K562 (cell line): ENCODE results near the gene FBN1. TPM values are rescaled to one million over a fixed set of nuclear protein-coding genes. Genes with fewer than 3 reads are reported as not detected.

ENCODE experiments used
- ATAC-seq: fragments of 200-7000 bp; cut with Tn5 transposase; 3 replicates; pipeline ENCODE4 v1.9.1; 2020; ENCODE audit warnings: moderate library complexity
- BruUV-seq: library from RNA; stranded (reverse); fragments of 400-500 nt; replicated peaks from 2 replicates; lab custom pipeline; 2021; lab: Mats Ljungman, UMichigan
- CTCF ChIA-PET: fragments of 300-600 bp; formaldehyde crosslinking; extraction: SDS; loops from one replicate; lab custom pipeline; 2021; ENCODE audit warnings: low intra/inter-chr PET ratio; lab: Yijun Ruan, JAX
- POLR2A ChIA-PET: fragments of 300-600, 350-650 bp; sonication (Branson Sonifier 250); formaldehyde crosslinking; extraction: SDS; loops from one replicate; lab custom pipeline; 2021; ENCODE audit warnings: antibody characterized with exemption, inconsistent platforms; lab: Yijun Ruan, JAX
- DNase-seq, 4 experiments: peaks; one replicate each; pipeline versions ENCODE4 v3.0.0 to v3.0.0-alpha.2; 2011 to 2018; ENCODE audit warnings: low spot score in 3 of 4, mixed read lengths in 3 of 4; ENCODE audit errors: extremely low read depth in 1 of 4
- FAIRE-seq: peaks from 2 replicates; lab custom pipeline; 2011; peaks lifted over from hg19 to GRCh38; lab: Jason Lieb, UNC
- H2AFZ ChIP-seq: 2 replicates; pipeline ENCODE4 v1.6.0; 2011; ENCODE audit warnings: low read depth, low read length, control low read depth, inconsistent platforms
- H3K27ac ChIP-seq: fragments of 200-600 bp; 3 replicates; pipeline ENCODE4 v1.8.0; 2011; ENCODE audit warnings: low read depth, mild to moderate bottlenecking, control low read depth, inconsistent platforms, low read length, moderate library complexity, mixed read lengths; ENCODE audit errors: extremely low read depth
- H3K27me3 ChIP-seq, 2 experiments: fragments of 300-600 bp in 1 of 2; 2 replicates in 1 of 2; 3 replicates in 1 of 2; pipeline versions ENCODE4 v1.6.0 to v1.8.0; 2011; ENCODE audit warnings: inconsistent platforms in 2 of 2, low read length in 2 of 2, mild to moderate bottlenecking in 1 of 2, mixed read lengths in 1 of 2, moderate library complexity in 1 of 2; ENCODE audit not compliant: control insufficient read depth in 2 of 2, insufficient read depth in 2 of 2
- H3K36me3 ChIP-seq: fragments of 300-600 bp; 3 replicates; pipeline ENCODE4 v1.8.0; 2011; ENCODE audit warnings: mild to moderate bottlenecking, low read length, inconsistent platforms; ENCODE audit not compliant: control insufficient read depth, insufficient read depth
- H3K4me1 ChIP-seq, 2 experiments: fragments of 200-600 bp in 1 of 2; replicated peaks in 1 of 2; 2 replicates in 1 of 2; 3 replicates in 1 of 2; pipeline versions ENCODE4 v1.5.1 to v1.8.0; 2011; ENCODE audit warnings: inconsistent platforms in 2 of 2, low read length in 2 of 2, mild to moderate bottlenecking in 1 of 2, mixed read lengths in 1 of 2, moderate library complexity in 1 of 2; ENCODE audit not compliant: control insufficient read depth in 2 of 2, insufficient read depth in 2 of 2
- H3K4me2 ChIP-seq: 2 replicates; pipeline ENCODE4 v1.6.1; 2011; ENCODE audit warnings: low read length, control low read depth, inconsistent platforms, mixed read lengths; ENCODE audit not compliant: insufficient read depth
- H3K4me3 ChIP-seq: fragments of 200-600 bp; sonication (generic), shearing (Covaris generic); 2 replicates; pipeline ENCODE4 v1.5.1; 2016; ENCODE audit warnings: control low read depth, inconsistent platforms
- H3K79me2 ChIP-seq: fragments of 200-600 bp; 3 replicates; pipeline ENCODE4 v1.8.0; 2011; ENCODE audit warnings: low read length, inconsistent platforms; ENCODE audit not compliant: control insufficient read depth, insufficient read depth
- H3K9ac ChIP-seq, 2 experiments: 2 replicates each; pipeline versions ENCODE4 v1.6.0 to v1.6.1; 2011; ENCODE audit warnings: low read depth in 2 of 2, low read length in 2 of 2, control low read depth in 1 of 2, inconsistent platforms in 1 of 2, mild to moderate bottlenecking in 1 of 2, mixed read lengths in 1 of 2; ENCODE audit not compliant: insufficient read depth in 1 of 2
- H3K9me1 ChIP-seq: one replicate; pipeline ENCODE4 v1.6.0; 2011; ENCODE audit warnings: inconsistent platforms, mild to moderate bottlenecking, low read length, moderate library complexity; ENCODE audit not compliant: control insufficient read depth, insufficient read depth
- H3K9me3 ChIP-seq: replicated peaks from 2 replicates; pipeline ENCODE4 v1.5.1; 2011; ENCODE audit warnings: low read depth, low read length, inconsistent platforms; ENCODE audit not compliant: control insufficient read depth, insufficient read depth
- H4K20me1 ChIP-seq: replicated peaks from 2 replicates; pipeline ENCODE4 v1.6.1; 2011; ENCODE audit warnings: low read length, inconsistent platforms, mixed read lengths; ENCODE audit not compliant: control insufficient read depth, insufficient read depth
- BCL6 ChIP-seq: fragments of 250-450 bp; sonication (Bioruptor Pico); IDR thresholded peaks from 2 replicates; pipeline ENCODE4 v1.4.0; 2020
- GTF3C2 ChIP-seq: IDR thresholded peaks from 3 replicates; pipeline ENCODE4 v1.6.1; 2011; ENCODE audit warnings: borderline replicate concordance, mild to moderate bottlenecking, moderate library complexity; ENCODE audit not compliant: insufficient read length; ENCODE audit errors: extremely low read depth
- MEIS2 ChIP-seq: fragments of 450-650 bp; IDR thresholded peaks from 2 replicates; pipeline ENCODE4 v1.6.1; 2014; ENCODE audit warnings: mild to moderate bottlenecking; ENCODE audit not compliant: partially characterized antibody
- TAF15 ChIP-seq: fragments of 200-400 bp; formaldehyde crosslinking; IDR thresholded peaks from 2 replicates; pipeline ENCODE4 v1.6.1; 2017; ENCODE audit warnings: mild to moderate bottlenecking, low read depth, low read length, moderate library complexity
- ZBTB1 ChIP-seq: sonication (generic); formaldehyde crosslinking; IDR thresholded peaks from 2 replicates; pipeline ENCODE4 v1.8.1; 2023; ENCODE audit warnings: missing genetic modification reagents, low read depth, mild to moderate bottlenecking, borderline replicate concordance
- ZC3H11A ChIP-seq: IDR thresholded peaks from 2 replicates; pipeline ENCODE4 v1.6.1; 2012; ENCODE audit warnings: low read depth, low read length, improper control_type of control experiment
- ZNF174 ChIP-seq: fragments of 250-450 bp; sonication (Bioruptor Pico); IDR thresholded peaks from 2 replicates; pipeline ENCODE4 v1.4.0; 2020; ENCODE audit warnings: mild to moderate bottlenecking
- ZNF644 ChIP-seq: fragments of 200-800 bp; sonication (Bioruptor generic); IDR thresholded peaks from 2 replicates; pipeline ENCODE4 v1.6.1; 2016; ENCODE audit warnings: low read depth, missing genetic modification characterization, missing compliant biosample characterization
- WGBS: fragments of 100-300 bp; shearing (Covaris generic); methylation state at CpG from one replicate; pipeline ENCODE4 v1.1.6; 2016; ENCODE audit warnings: low coverage, mixed read lengths; ENCODE audit not compliant: insufficient coverage; ENCODE audit errors: missing lambda C conversion rate; 5-methylcytosine and 5-hydroxymethylcytosine counted together
- in situ Hi-C: fragments of 300-500 bp; cut with MboI; formaldehyde crosslinking; loops from 4 replicates; pipeline ENCODE4 v1.15.0; 2018; ENCODE audit warnings: inconsistent platforms, mixed read lengths
- intact Hi-C: fragments of 100-400 bp; cut with micrococcal nuclease; formaldehyde crosslinking; loops from 2 replicates; pipeline ENCODE4 v1.14.2; 2022
- polyA plus RNA-seq, 8 experiments: library from polyadenylated mRNA; depleted of rRNA in 4 of 8; stranded (reverse) in 5 of 8; unstranded in 3 of 8; fragments of >200 nt; fragmentation: Nextera tagmentation in 2 of 8; fragmentation: Illumina TruSeq in 1 of 8; extraction: Ambion mirVana in 2 of 8; extraction: Trizol in 1 of 8; gene quantifications; 2 replicates each; pipeline versions ENCODE4 v1.2.1 to v1.2.3, GENCODE V29; 2011 to 2014; ENCODE audit warnings: inconsistent platforms in 1 of 8, missing spikeins in 1 of 8
- total RNA-seq, 7 experiments: library from RNA; depleted of rRNA in 6 of 7; stranded (reverse); fragments of >200 nt in 6 of 7; fragmentation: Illumina TruSeq in 2 of 7; extraction: Trizol in 2 of 7; gene quantifications; 2 replicates each; pipeline versions ENCODE4 v1.2.1 to v1.2.3, GENCODE V29; 2011 to 2021; ENCODE audit warnings: low replicate concordance in 1 of 7
- TF ChIP-seq, protein P1 (sequence below): sonication (generic); formaldehyde crosslinking; IDR thresholded peaks from 2 replicates; pipeline ENCODE4 v1.9.0; 2022; ENCODE audit warnings: mild to moderate bottlenecking, missing genetic modification reagents

FBN1 gene
- total and polyA plus RNA-seq, 9 of the 15 experiments (the other 6 are each of a cell fraction or from before 2014, with no cell fraction given) = 0.15 to 1.2 (median 0.60) TPM

DNA sequence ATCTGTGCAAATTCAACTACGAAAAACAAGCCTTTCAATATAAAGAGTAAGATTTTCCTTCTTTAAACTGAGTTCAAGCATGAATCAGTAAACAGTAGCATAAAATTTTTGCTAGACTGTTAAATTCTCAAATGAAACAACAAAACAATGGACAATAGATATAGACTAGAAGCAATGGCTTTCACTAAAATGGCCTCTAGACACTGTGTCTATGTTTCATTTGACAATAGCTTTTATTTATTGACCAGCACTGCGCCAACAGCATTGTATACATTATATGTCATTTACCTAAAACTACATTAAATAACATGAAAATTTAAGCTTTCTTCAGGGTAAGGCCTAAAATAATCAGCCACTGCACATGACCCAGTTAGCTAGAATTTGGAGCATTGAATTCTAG is 165.8 kb downstream of the FBN1 start:
- DNase-seq (no peak), FAIRE-seq (no peak), ATAC-seq (no peak)
- CTCF ChIA-PET = no interaction called here
- peaks cover 0 to 5% of the 10 kb centered on the region in 2 experiments; a peak in 1 of 5 replicates for H3K27me3 ChIP-seq
- in situ Hi-C loops = no loop called here
- H3K4me2 ChIP-seq = no peak overlapping the region
- no peak overlapping the region for H3K4me3 ChIP-seq
- no peak overlapping the region for H3K27ac ChIP-seq
- H3K4me1 ChIP-seq = no peaks in the 10 kb centered on the region
- no peaks in the 10 kb centered on the region for H3K9me3 ChIP-seq
- BruUV-seq = no TSS peak
- WGBS = 14% methylated on average over 2 of the region's 2 CpGs
- H3K9me1 ChIP-seq = no peaks in the 10 kb centered on the region
- no peak for TF ChIP-seq MEIS2
- TF ChIP-seq BCL6 = no peak
- H3K79me2 ChIP-seq = no peaks in the 10 kb centered on the region
- H4K20me1 ChIP-seq = no peaks in the 10 kb centered on the region
- POLR2A ChIA-PET = no interaction called here
- H2AFZ ChIP-seq = no peak overlapping the region
- intact Hi-C loops = no loop called here
- no peaks in the 10 kb centered on the region for H3K36me3 ChIP-seq
- no peak overlapping the region for H3K9ac ChIP-seq

GRCh38 chr15:48478581-48478980 is 166.9 kb downstream of the FBN1 start:
- H3K27ac ChIP-seq = no peak overlapping the region
- DNase-seq (no peak), ATAC-seq (no peak), FAIRE-seq (no peak)
- H3K27me3 ChIP-seq = peaks cover 0 to 5% of the 10 kb centered on the region in 2 experiments; a peak in 1 of 5 replicates
- H3K9me1 ChIP-seq = no peaks in the 10 kb centered on the region
- H3K79me2 ChIP-seq = no peaks in the 10 kb centered on the region
- ChIA-PET POLR2A (interaction anchor here (0.6 to 0.8 kb wide), 2 partner anchors 11 to 1060 kb away, joined by 3 read pairs; no protein-coding TSS in a partner anchor), CTCF (no interaction called here)
- no peaks in the 10 kb centered on the region for H4K20me1 ChIP-seq
- H3K4me1 ChIP-seq = no peaks in the 10 kb centered on the region
- no TSS peak for BruUV-seq
- in situ Hi-C loops = no loop called here
- H3K4me2 ChIP-seq = no peak overlapping the region
- no peaks in the 10 kb centered on the region for H3K9me3 ChIP-seq
- no peak overlapping the region for H3K4me3 ChIP-seq
- 9% methylated on average over 2 of the region's 2 CpGs for WGBS
- H3K9ac ChIP-seq = no peak overlapping the region
- H3K36me3 ChIP-seq = no peaks in the 10 kb centered on the region
- H2AFZ ChIP-seq = no peak overlapping the region
- intact Hi-C loops = no loop called here
- TF ChIP-seq ZNF644 (tag) = no peak
- TF ChIP-seq GTF3C2 = no peak
- TF ChIP-seq, protein P1, sequence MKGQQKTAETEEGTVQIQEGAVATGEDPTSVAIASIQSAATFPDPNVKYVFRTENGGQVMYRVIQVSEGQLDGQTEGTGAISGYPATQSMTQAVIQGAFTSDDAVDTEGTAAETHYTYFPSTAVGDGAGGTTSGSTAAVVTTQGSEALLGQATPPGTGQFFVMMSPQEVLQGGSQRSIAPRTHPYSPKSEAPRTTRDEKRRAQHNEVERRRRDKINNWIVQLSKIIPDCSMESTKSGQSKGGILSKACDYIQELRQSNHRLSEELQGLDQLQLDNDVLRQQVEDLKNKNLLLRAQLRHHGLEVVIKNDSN (CRISPR knock-in tag) = no peak
- no peak for TF ChIP-seq TAF15
- TF ChIP-seq ZBTB1 (CRISPR knock-in tag) = no peak
- no peak for TF ChIP-seq ZNF174 (CRISPR knock-in tag)
- TF ChIP-seq ZC3H11A = no peak
